Activated CD4-positive, alpha-beta memory T cell treated with anti-CD3 and anti-CD28 coated beads for 36 hours (primary cell): ENCODE measurements around the gene SLC2A8. TPM values are rescaled to one million over a fixed set of nuclear protein-coding genes. Genes with fewer than 3 reads are reported as not detected.

ENCODE experiments used
- CTCF ChIA-PET: fragments of 350-600 bp; sonication (Branson Sonifier 250); formaldehyde crosslinking; loops from one replicate; lab custom pipeline; 2021; ENCODE audit warnings: antibody characterized with exemption, inconsistent platforms; lab: Charles Lee
- POLR2A ChIA-PET: fragments of 350-600 bp; sonication (Branson Sonifier 250); formaldehyde crosslinking; loops from one replicate; lab custom pipeline; 2021; ENCODE audit warnings: antibody characterized with exemption; lab: Charles Lee
- DNase-seq: peaks from one replicate; pipeline ENCODE4 v3.0.0-alpha.2; 2020
- H3K27ac Mint-ChIP-seq: one replicate; pipeline ENCODE4 v1.8.0; 2021; ENCODE audit warnings: mixed read lengths
- H3K27me3 Mint-ChIP-seq: one replicate; pipeline ENCODE4 v1.8.0; 2021; ENCODE audit warnings: mixed read lengths
- H3K36me3 Mint-ChIP-seq: one replicate; pipeline ENCODE4 v1.8.0; 2021; ENCODE audit warnings: mixed read lengths
- H3K4me1 Mint-ChIP-seq: one replicate; pipeline ENCODE4 v1.8.0; 2021; ENCODE audit warnings: low read depth, mixed read lengths
- H3K4me3 Mint-ChIP-seq: one replicate; pipeline ENCODE4 v1.8.0; 2021; ENCODE audit warnings: mild to moderate bottlenecking, mixed read lengths
- H3K9me3 Mint-ChIP-seq: one replicate; pipeline ENCODE4 v1.8.0; 2021; ENCODE audit warnings: mixed read lengths
- intact Hi-C: fragments of 100-400 bp; cut with micrococcal nuclease; formaldehyde crosslinking; loops from one replicate; pipeline ENCODE4 v1.15.1; 2023
- total RNA-seq, 2 experiments: library from RNA; stranded (reverse); gene quantifications; one replicate each; pipeline ENCODE4 v1.2.3, GENCODE V29; 2021

SLC2A8 gene
- total RNA-seq, 2 experiments from 2014 or later: 3.2 to 4.6 TPM

GRCh38 chr9:127444921-127445850 is 48.2 kb downstream of the SLC2A8 start:
- Mint-ChIP-seq H3K27ac (peak overlapping the region; percentile 14), H3K9me3 (peaks cover 21% of the 10 kb centered on the region), H3K4me3 (no peak overlapping the region), H3K36me3 (peaks cover 85% of the 10 kb centered on the region), H3K4me1 (peaks cover 32% of the 10 kb centered on the region), H3K27me3 (no peaks in the 10 kb centered on the region)
- no peak for DNase-seq
- intact Hi-C loops: no loop called here
- POLR2A ChIA-PET: interaction anchor here (1.1 to 1.3 kb wide), 3 partner anchors 9 to 57 kb away, joined by 3 to 5 read pairs (median 3); no protein-coding TSS in a partner anchor
- CTCF ChIA-PET: interaction anchor here (1.3 kb wide), 1 partner anchor 10 kb away, joined by 4 read pairs; no protein-coding TSS in a partner anchor

- H3K9me3 Mint-ChIP-seq: peaks cover 21% of the 10 kb centered on the region
- CTCF ChIA-PET: interaction anchor here (1.2 kb wide), 1 partner anchor 505 kb away, joined by 3 read pairs; no protein-coding TSS in a partner anchor
Measured at GRCh38 chr9:127445851-127446712, 49.1 kb downstream of the SLC2A8 start.

GRCh38 chr9:127446713-127447415 is 49.9 kb downstream of the SLC2A8 start:
- intact Hi-C loops: no loop called here
- ChIA-PET CTCF (interaction anchor here (0.7 to 1.2 kb wide), 2 partner anchors 32 to 506 kb away, joined by 3 to 4 read pairs; no protein-coding TSS in a partner anchor), POLR2A (interaction anchor here (0.9 to 1.5 kb wide), 4 partner anchors 18 to 59 kb away, joined by 3 to 4 read pairs (median 3); partner anchors contain the start of gene ZNF79)
- H3K27me3 Mint-ChIP-seq: no peaks in the 10 kb centered on the region
- peak overlapping the region; percentile 79 for H3K27ac Mint-ChIP-seq
- H3K4me1 Mint-ChIP-seq: peaks cover 32% of the 10 kb centered on the region
- H3K4me3 Mint-ChIP-seq: no peak overlapping the region
- H3K9me3 Mint-ChIP-seq: peaks cover 21% of the 10 kb centered on the region
- no peak for DNase-seq
- peaks cover 84% of the 10 kb centered on the region for H3K36me3 Mint-ChIP-seq

More at GRCh38 chr9:127445851-127446712, 49.1 kb downstream of the SLC2A8 start:
- intact Hi-C loops: no loop called here
- peak overlapping the region; percentile 79 for H3K27ac Mint-ChIP-seq
- peaks cover 84% of the 10 kb centered on the region for H3K36me3 Mint-ChIP-seq
- POLR2A ChIA-PET: no interaction called here
- no peak for DNase-seq
- H3K27me3 Mint-ChIP-seq: no peaks in the 10 kb centered on the region
- peaks cover 32% of the 10 kb centered on the region for H3K4me1 Mint-ChIP-seq
- no peak overlapping the region for H3K4me3 Mint-ChIP-seq

- Mint-ChIP-seq H3K27ac (peak overlapping the region; percentile 94), H3K36me3 (peaks cover 82% of the 10 kb centered on the region), H3K27me3 (no peaks in the 10 kb centered on the region), H3K4me1 (peaks cover 35% of the 10 kb centered on the region), H3K9me3 (peaks cover 21% of the 10 kb centered on the region), H3K4me3 (peak overlapping the region; percentile 94)
- ChIA-PET POLR2A (interaction anchor here (0.7 to 1.5 kb wide), 7 partner anchors 8 to 132 kb away, joined by 3 to 4 read pairs (median 3); partner anchors contain the start of gene ZNF79), CTCF (interaction anchor here (0.7 to 1.2 kb wide), 5 partner anchors 32 to 507 kb away, joined by 3 to 4 read pairs (median 3); no protein-coding TSS in a partner anchor)
- no peak for DNase-seq
- intact Hi-C loops: no loop called here
Measured at GRCh38 chr9:127447416-127448111, 50.6 kb downstream of the SLC2A8 start.

GRCh38 chr9:127448112-127448805 is 51.3 kb downstream of the SLC2A8 start:
- CTCF ChIA-PET: interaction anchor here (0.6 to 1.2 kb wide), 4 partner anchors 33 to 139 kb away, joined by 3 read pairs; no protein-coding TSS in a partner anchor
- H3K27ac Mint-ChIP-seq: peak overlapping the region; percentile 94
- peak; percentile 33 for DNase-seq
- POLR2A ChIA-PET: interaction anchor here (0.7 to 1.5 kb wide), 4 partner anchors 9 to 131 kb away, joined by 3 read pairs; no protein-coding TSS in a partner anchor
- H3K4me1 Mint-ChIP-seq: peaks cover 37% of the 10 kb centered on the region
- H3K9me3 Mint-ChIP-seq: peaks cover 21% of the 10 kb centered on the region
- intact Hi-C loops: no loop called here
- no peaks in the 10 kb centered on the region for H3K27me3 Mint-ChIP-seq
- H3K36me3 Mint-ChIP-seq: peaks cover 78% of the 10 kb centered on the region
- peak overlapping the region; percentile 94 for H3K4me3 Mint-ChIP-seq

- Mint-ChIP-seq H3K4me1 (peaks cover 37% of the 10 kb centered on the region), H3K27ac (peak overlapping the region; percentile 94), H3K27me3 (no peaks in the 10 kb centered on the region), H3K9me3 (peaks cover 14% of the 10 kb centered on the region), H3K36me3 (peaks cover 68% of the 10 kb centered on the region), H3K4me3 (peak overlapping the region; percentile 94)
- POLR2A ChIA-PET: interaction anchor here (0.8 to 3.5 kb wide), 7 partner anchors 10 to 322 kb away, joined by 3 to 27 read pairs (median 5); partner anchors contain the start of genes SLC2A8 and ZNF79
- intact Hi-C loops: no loop called here
- CTCF ChIA-PET: interaction anchor here (0.6 to 1.0 kb wide), 2 partner anchors 53 to 510 kb away, joined by 3 read pairs; no protein-coding TSS in a partner anchor
- no peak for DNase-seq
Measured at GRCh38 chr9:127449332-127449966, 52.5 kb downstream of the SLC2A8 start.

- H3K9me3 Mint-ChIP-seq: peaks cover 5% of the 10 kb centered on the region
- H3K4me1 Mint-ChIP-seq: peaks cover 37% of the 10 kb centered on the region
- CTCF ChIA-PET: interaction anchor here (0.6 to 1.4 kb wide), 3 partner anchors 54 to 511 kb away, joined by 3 to 5 read pairs (median 3); no protein-coding TSS in a partner anchor
- H3K27me3 Mint-ChIP-seq: no peaks in the 10 kb centered on the region
- no peak for DNase-seq
- H3K4me3 Mint-ChIP-seq: peak overlapping the region; percentile 94
- H3K36me3 Mint-ChIP-seq: peaks cover 62% of the 10 kb centered on the region
- H3K27ac Mint-ChIP-seq: peak overlapping the region; percentile 94
- POLR2A ChIA-PET: interaction anchor here (0.6 to 3.5 kb wide), 11 partner anchors 11 to 321 kb away, joined by 3 to 27 read pairs (median 5); partner anchors contain the start of genes SLC2A8 and ZNF79
- intact Hi-C loops: loop anchor here (2.0 to 10.0 kb wide), 4 partner anchors 54 to 226 kb away; partner anchors contain the start of gene SLC2A8
Measured at GRCh38 chr9:127450243-127450760, 53.3 kb downstream of the SLC2A8 start.

- Mint-ChIP-seq H3K4me3 (peak within 1 kb of the TSS; percentile 94), H3K36me3 (peaks cover 58% of the 10 kb centered on the region), H3K9me3 (no peaks in the 10 kb centered on the region), H3K4me1 (peaks cover 37% of the 10 kb centered on the region), H3K27me3 (no peaks in the 10 kb centered on the region), H3K27ac (peak within 1 kb of the TSS; percentile 94)
- CTCF ChIA-PET: interaction anchor here (1.4 kb wide), 2 partner anchors 226 to 284 kb away, joined by 3 to 5 read pairs; partner anchors contain the start of gene TOR2A
- POLR2A ChIA-PET: interaction anchor here (0.6 to 3.5 kb wide), 17 partner anchors 12 to 320 kb away, joined by 3 to 27 read pairs (median 4); partner anchors contain the start of genes PTRH1, SLC2A8, TTC16 and ZNF79
- intact Hi-C loops: loop anchor here (1.0 to 10.0 kb wide), 5 partner anchors 27 to 226 kb away; partner anchors contain the start of genes SLC2A8 and ZNF79
- peak; percentile 97 for DNase-seq
Measured at GRCh38 chr9:127450830-127451607, 54.0 kb downstream of the SLC2A8 start, which contains the start of the genes LRSAM1 and RPL12. Gene LRSAM1, plus strand, starts transcription at chr9:127451510. Its CDS starts 3,018 bp downstream, at chr9:127454528. Gene RPL12, minus strand, starts transcription at chr9:127451406. Its CDS starts 89 bp downstream, at chr9:127451317.
